Activated naive CD4-positive, alpha-beta T cell (primary cell): ENCODE results near the gene TMEM169.
"Not testable (repeated sequence)": the region's sequence is repeated elsewhere in the genome, so short reads cannot be mapped to it uniquely, and the experiment has no call there.

Experiments
- DNase-seq, 4 experiments: peaks; one replicate each; lab custom pipeline; 2025; lab: John Stamatoyannopoulos, UW

Gene TMEM169

GRCh38 chr2:216071111-216071851 is 10.4 kb upstream of the TMEM169 start:
- no peak for DNase-seq

- no peak for DNase-seq
Observed at GRCh38 chr2:216072473-216072872, 9.2 kb upstream of the TMEM169 start.

- DNase-seq = no peak
Observed at GRCh38 chr2:216073773-216074172, 7.9 kb upstream of the TMEM169 start.

DNA sequence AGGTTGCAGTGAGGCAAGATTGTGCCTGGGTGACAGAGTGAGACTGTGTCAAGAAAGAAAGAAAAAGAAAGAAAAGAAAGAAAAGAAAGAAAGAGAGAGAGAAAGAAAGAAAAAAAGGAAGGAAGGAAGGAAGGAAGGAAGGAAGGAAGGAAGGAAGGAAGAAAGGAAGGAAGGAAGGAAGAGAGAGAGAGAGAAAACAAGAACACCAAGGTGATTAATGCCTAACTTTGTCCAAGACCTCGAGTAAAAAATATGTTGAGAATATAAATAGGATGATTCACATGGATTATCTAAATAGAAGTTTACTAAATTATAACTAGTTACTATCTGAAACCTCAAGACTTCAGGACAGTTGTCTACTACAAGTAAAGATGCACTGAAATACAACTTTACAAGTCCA is 7.3 kb upstream of the TMEM169 start:
- no peak for DNase-seq

DNA sequence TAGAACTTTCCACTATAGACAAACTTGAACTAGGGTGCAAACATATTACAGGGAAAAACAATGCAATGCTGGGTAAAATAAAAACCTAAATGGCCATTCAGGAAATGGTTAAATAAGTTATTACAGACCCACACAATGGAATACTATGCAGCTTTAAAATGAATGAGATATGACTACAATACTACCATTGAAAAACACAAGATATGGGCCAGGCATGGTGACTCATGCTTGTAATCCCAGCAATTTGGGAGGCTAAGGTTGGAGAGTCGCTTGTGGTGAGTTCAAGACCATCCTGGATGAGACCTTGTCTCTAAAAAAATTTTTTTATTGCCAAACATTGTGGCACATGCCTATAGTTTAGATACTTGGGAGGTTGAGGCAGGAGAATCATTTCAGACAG is 6.9 kb upstream of the TMEM169 start:
- no peak for DNase-seq

GRCh38 chr2:216075510-216076485 is 5.9 kb upstream of the TMEM169 start:
- no peak for DNase-seq

DNA sequence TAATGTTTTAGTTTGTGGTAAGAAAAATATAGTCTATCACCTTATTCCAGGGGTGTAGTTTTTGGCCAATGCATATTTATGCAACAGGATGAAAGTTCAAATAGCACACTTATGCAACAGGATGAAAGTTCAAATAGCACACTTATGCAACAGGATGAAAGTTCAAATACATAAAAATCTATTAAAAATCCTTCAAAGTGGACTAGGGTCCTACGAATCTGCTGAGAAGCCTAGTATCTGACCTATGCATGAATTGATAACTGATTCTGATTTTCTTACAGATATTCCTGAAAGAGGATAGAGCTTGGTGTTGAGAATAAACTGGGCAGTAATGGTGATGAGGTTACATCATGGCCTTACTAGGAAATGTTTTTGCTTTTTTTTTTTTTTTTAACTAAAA is 2.9 kb upstream of the TMEM169 start:
- no peak for DNase-seq

DNA sequence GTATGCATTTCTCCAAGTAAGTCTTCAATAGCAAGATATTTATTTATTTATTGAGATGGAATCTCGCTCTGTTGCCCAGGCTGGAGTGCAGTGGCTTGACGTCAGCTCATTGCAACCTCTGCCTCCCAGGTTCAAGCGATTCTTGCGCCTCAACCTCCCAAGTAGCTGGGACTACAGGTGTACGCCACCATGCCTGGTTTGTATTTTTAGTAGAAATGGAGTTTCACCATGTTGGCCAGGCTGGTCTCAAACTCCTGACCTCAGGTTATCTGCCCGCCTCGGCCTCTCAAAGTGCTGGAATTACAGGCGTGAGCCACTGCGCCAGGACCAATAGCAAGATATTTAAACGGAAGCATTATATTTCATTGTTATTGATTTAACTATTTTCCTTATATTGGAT is 1.7 kb upstream of the TMEM169 start:
- DNase-seq = not testable (repeated sequence)

- no peak for DNase-seq
Observed at GRCh38 chr2:216081012-216081411, 707 bp upstream of the TMEM169 start.

DNA sequence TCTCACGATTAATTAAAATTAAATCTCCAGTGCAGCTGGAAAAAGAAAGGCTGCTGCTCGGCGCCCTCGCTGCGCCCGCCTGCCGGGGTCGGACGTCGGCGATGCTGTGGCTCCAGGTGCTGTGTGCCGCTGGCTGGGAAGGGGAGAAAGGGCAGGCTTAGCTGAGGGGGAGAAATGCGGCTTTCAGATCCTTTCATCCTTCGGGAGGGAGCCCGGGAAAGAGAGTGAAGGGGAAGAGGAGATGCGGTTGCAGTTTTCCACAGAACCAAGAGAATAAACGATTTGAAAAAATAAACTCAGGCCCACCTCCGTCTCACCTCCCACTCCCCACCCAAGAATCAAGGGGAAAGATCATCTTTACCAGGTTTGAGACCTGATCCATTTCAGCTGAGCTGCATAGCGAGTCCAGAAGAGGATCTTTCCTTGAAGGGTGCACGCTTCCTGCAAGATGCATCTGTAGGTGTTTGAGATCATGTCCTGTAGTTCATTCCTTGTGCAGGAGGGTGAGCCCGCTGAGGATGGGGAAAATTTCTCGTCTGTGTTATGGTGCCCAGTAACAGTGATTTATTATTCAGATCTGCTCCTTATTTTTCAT is 495 bp downstream of the TMEM169 start:
- DNase-seq = no peak

DNA sequence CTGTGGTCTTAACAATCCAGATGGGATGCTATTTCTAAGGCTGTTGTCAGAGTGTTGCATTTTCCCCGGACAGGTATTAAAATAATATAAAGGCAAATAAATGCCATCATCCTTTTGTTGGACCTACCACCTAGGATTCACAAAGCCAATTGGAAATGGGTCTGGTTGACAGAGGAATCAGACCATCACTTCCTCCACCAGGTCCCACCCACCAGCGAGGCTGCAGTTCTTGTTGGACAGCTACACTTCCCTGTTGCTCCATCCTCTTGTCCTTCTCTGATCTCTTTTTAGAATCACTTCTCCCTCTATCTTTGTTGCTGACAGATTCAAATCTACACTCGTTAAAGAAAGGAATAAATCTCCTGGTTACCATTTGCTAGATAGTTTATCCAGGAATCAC is 1.1 kb downstream of the TMEM169 start:
- no peak for DNase-seq

- DNase-seq = no peak
Observed at GRCh38 chr2:216083464-216084281, 2.0 kb downstream of the TMEM169 start.

GRCh38 chr2:216084547-216084946 is 2.8 kb downstream of the TMEM169 start:
- peak in 2 of 4 experiments; percentile 5 to 15 for DNase-seq

DNA sequence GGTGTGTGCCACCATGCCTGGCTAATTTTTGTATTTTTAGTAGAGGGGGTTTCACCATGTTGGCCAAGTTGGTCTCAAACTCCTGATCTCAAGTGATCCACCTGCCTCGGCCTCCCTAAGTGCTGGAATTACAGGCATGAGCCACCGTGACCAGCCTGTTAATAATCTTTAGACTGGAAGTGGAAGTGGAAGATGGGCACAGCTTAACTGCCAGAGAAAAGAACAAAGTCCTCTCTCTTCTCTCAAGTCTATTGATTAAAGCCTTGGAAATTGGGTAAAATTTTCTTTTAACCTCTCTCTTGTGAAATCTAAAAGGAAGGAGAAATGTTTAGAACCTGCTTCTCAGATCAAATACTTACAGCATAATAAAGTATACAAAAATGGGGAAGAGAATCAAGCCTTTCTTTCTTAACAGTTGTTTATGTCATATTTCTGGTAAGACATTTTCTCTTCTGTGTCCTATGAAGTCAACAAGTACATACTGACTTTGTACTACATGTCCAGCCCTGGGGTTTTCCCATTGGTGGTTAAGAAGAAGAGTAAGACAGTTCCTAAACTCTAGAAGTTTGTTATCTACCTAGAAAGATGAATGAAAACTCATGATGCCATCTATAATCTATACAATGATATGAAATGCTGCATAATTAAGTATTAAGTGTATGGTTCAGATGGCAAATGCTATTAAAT is 4.6 kb downstream of the TMEM169 start:
- no peak for DNase-seq

DNA sequence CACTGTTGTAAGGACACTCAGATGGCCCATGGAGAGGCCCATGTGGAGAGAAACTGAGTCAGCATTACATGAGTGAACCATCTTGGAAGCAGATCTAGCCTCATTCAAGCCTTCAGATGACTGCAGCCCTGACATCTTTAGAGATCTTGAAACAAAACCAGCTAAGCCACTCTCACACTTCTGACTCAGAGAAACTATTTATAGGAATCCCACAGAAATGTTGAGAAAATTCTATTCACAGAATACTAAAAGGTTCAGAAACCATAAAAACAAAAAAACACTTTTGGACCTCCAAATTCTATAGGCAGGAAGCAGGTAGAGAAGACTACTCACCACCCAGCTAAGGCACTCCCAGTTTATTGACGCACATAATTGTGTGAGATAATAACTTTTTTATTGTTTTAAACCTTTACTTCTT is 8.7 kb downstream of the TMEM169 start:
- no peak for DNase-seq

DNA sequence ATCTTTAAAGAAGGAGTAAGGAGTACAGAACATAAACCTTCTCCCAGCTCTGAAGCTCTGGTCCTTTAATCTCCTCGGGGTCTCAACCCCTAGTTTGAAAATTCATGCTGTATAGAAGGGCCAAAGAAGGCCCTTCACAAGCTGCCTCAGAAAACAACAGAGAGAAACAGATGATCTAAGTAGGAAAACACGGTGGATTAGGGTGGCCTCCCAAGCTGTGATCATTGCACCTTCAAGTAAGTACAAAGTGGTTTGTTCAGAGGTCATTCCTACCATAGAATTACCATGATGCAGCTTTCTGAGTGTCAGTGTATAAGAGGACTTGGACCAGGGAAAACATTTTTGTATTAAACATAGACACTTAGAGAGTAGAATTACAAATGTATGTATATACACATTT is 10.9 kb downstream of the TMEM169 start:
- DNase-seq = no peak

- DNase-seq = no peak
Observed at GRCh38 chr2:216094701-216095100, 13.0 kb downstream of the TMEM169 start.

GRCh38 chr2:216098421-216099334 is 17.0 kb downstream of the TMEM169 start:
- DNase-seq = no peak

- no peak for DNase-seq
Observed at GRCh38 chr2:216101109-216101508, 19.4 kb downstream of the TMEM169 start.

- no peak for DNase-seq
Observed at GRCh38 chr2:216103213-216103612, 21.5 kb downstream of the TMEM169 start.
